LHCN-M2 (cell line): Measurements from ENCODE around the gene S100A13. TPM values are rescaled to one million over a fixed set of nuclear protein-coding genes. Genes with fewer than 3 reads are reported as not detected.
"Not testable (repeated sequence)": the region's sequence is repeated elsewhere in the genome, so short reads cannot be mapped to it uniquely, and the experiment has no call there.

Experiments
- DNase-seq: peaks from one replicate; pipeline ENCODE4 v3.0.0-alpha.2; 2012; ENCODE audit warnings: low read depth
- total RNA-seq: library from RNA; depleted of rRNA; stranded (reverse); fragments of >200 nt; gene quantifications from 2 replicates; pipeline ENCODE4 v1.2.3, GENCODE V29; 2014

The S100A13 gene
- total RNA-seq, 1 experiment from 2014 or later, result 277 TPM

GRCh38 chr1:153648000-153648643 is 20.8 kb upstream of the S100A13 start:
- DNase-seq, result no peak

- no peak for DNase-seq
These were observed 20.0 kb upstream of the S100A13 start for GRCh38 chr1:153647346-153647714.

GRCh38 chr1:153646672-153647345 is 19.5 kb upstream of the S100A13 start:
- no peak for DNase-seq

DNA sequence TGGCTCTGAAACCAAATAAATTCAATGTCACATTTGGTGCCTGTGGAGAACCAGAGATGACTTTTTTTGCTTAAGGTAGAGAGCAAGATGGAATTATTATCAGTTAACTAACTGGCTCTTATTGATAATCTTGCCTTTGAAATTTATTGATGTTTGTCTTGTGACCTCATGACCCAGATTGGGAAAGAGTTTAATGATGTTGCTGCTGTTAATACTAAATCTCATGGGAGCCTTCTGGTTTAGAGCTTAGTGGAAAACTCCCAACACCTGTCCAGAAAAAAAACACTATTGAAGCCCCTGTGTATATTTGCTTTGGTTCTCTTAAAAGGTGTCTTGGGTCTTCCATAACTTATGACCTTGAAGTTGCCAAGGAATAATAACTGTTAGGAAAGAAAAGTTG is 16.5 kb upstream of the S100A13 start:
- no peak for DNase-seq

- DNase-seq, result no peak
These were observed 15.8 kb upstream of the S100A13 start for GRCh38 chr1:153643100-153643499.

DNA sequence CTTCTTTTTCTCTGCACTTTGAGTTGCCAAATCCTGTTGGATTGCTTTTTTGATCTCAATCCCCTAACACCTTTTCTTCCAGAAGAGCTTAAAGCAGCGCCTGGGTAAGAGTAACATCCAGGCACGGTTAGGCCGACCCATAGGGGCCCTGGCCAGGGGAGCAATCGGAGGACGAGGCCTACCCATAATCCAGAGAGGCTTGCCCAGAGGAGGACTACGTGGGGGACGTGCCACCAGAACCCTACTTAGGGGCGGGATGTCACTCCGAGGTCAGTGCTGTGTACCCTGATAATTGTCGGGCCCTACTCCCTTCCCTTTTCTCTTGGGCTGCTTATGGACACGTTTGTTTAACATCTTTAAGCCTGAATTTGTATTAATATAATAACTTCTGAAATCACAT is 14.9 kb upstream of the S100A13 start:
- DNase-seq, result no peak

- no peak for DNase-seq
These were observed 13.6 kb upstream of the S100A13 start for GRCh38 chr1:153640861-153641260.

- DNase-seq, result not testable (repeated sequence)
These were observed 12.9 kb upstream of the S100A13 start for GRCh38 chr1:153640213-153640612.

- no peak for DNase-seq
These were observed 12.0 kb upstream of the S100A13 start for GRCh38 chr1:153639280-153639679.

GRCh38 chr1:153638261-153638660 is 11.0 kb upstream of the S100A13 start:
- DNase-seq, result no peak

DNA sequence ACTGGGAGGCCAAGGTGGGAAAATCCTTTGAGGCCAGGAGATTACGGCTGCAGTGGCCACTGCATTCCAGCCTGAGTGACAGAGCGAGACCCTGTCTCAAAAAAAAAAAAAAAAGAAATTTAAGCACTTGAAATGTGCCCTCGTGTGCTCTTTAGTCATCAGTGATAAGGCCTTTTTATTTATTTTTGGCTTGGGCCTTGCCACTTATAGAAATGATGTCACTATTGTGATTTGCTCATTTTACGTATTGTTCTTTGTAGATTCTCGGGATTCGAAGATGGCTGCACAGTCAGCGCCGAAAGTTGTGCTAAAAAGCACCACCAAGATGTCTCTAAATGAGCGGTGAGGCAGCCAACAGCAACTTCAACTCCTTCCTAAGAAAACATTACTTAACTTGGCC is 9.0 kb upstream of the S100A13 start:
- no peak for DNase-seq

DNA sequence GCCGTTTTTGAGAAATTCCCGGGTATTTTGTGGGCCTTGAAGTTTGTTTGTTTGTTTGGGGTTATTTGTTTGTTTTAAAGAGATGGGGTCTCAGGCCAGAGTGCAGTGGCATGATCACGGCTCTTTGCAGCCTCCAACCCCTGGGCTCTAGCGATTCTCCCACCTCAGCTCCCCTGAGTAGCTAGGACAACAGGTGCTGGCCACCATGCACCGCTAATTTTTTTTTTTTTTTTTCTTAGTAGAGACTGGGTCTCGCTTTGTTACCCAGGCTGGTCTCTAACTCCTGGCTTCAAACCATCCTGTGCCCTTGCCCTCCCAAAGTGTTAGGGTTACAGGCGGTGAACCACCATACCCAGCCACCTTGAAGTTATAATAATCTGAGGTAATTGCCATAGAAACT is 8.6 kb upstream of the S100A13 start:
- no peak for DNase-seq

GRCh38 chr1:153633754-153634665 is 6.7 kb upstream of the S100A13 start, which contains the start of gene CHTOP:
Gene CHTOP (plus strand): TSS chr1:153634066. CDS start chr1:153636589, 2,523 bp downstream.
- peak; percentile 99 for DNase-seq

DNA sequence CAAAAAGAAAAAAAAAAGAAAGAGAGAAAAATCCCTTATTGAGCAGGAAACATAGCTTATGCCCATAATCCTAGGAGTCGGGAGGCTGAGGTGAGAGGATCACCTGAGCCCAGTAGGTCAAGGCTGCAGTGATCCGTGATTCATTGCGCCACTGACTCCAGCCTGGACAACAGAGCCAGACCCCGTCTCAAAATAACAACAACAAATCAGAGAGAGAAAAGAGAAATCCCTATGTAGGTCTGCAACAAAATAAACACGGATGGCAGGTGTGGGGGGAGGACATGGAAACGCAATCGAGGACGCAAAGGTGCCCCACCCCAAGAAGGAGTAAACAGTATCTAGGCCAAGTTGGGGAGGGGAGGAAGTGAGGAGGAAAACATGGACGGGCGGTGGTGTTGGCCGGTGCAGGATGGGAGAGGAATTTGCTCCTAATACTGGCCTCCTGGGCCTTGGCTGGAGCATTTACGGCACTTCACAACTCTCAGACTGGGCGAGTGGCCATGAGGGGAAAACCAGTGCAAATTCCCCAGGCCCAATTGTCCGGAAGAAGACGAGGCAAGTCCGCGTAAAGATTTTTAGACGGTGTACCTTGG is 6.0 kb upstream of the S100A13 start:
- DNase-seq, result no peak

- no peak for DNase-seq
These were observed 4.0 kb upstream of the S100A13 start for GRCh38 chr1:153631047-153632022.

DNA sequence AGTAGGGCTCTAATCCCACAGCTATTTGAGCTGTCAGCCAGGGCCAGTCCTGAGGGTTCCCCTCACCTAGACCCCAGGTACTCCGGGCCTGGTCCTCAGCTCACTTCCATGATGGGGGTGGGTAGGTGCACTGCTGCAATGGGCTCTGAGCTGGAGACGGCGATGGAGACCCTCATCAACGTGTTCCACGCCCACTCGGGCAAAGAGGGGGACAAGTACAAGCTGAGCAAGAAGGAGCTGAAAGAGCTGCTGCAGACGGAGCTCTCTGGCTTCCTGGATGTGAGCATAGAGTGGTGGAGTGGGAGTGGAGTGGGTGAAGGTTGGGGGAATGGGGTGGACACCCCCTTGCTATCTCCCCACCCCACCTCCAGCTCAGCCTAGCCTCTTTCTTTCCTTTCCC is 3.1 kb upstream of the S100A13 start:
- no peak for DNase-seq

DNA sequence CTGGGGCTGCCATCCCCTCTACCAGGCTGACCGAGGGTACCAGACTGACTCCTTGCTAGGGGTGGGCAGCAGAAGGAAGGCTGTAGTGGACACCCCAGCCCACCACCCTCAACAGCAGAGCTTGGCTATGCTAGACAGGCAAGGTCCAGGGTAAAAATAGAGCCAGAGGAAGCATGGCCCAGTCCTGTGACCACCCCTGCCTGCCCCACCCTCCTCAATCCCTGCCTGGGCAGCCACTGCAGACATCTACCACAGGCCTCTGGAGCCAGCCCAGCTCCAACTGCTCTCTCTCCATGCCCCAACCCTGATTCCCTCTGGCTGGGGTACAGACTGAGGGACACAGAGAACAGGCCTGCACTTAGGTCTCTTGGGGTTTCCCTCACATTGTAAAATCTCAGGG is 2.7 kb upstream of the S100A13 start:
- DNase-seq, result no peak

DNA sequence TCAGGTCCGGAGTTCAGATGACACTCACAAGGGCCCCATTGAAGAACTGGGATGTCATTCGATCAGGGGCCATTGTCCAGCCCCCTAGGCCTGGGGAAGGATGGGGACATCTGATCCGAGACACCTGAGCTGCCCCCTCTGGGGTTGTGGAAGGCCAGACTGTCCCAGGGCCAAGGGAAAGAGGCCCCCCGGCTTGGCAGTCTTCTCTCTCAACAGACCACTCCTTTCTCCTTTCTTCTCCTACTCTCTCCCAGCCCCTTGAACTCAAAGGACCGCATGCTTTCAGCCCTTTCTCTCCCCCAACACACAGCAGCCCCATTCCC is 2.0 kb upstream of the S100A13 start:
- DNase-seq, result no peak

DNA sequence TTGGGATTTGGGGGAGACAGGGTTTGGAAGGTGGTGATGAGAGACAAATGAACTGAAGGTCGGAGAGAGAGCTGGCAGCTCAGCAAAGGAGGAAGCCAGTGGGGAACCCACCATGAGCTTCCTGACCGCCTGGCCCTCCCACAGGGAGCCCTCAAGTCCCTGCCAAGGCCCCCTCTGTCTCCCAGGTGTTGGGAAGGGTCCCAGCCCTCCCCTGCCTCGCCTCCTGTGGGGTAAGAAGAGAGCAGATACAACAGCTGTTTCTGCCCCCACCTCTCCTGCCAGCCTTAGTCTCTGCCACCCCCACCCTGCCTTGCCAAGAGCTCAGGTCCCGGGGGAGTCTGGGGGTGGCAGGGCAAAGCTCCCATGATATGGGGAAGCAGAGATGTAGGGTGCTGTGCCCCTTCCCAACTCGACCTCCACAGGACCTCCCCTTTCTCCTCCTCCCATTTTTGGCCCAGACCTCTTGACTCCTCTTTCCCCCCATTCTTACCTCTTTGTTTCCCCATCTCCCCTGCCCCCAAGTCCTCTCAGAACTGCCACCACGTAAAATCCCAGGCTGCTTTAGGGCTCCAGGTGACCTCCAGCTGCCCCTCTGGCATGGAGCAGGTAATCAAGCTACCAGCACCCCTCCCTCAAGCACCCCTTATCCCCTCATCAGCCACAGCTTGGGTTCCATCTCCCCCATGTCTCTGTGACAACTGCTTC is 1.5 kb upstream of the S100A13 start:
- DNase-seq, result no peak
